Calu3 (cell line): ENCODE measurements around the gene L1TD1. TPM values are rescaled to one million over a fixed set of nuclear protein-coding genes. Genes with fewer than 3 reads are reported as not detected.

ENCODE experiments used
- BruUV-seq: library from RNA; stranded (reverse); fragments of 400-500 nt; replicated peaks from 2 replicates; lab custom pipeline; 2021; lab: Mats Ljungman, UMichigan
- CTCF ChIA-PET: fragments of 300-600 bp; sonication (Branson Sonifier 250); formaldehyde crosslinking; loops from one replicate; lab custom pipeline; 2022; ENCODE audit warnings: antibody characterized with exemption; lab: Charles Lee
- DNase-seq: peaks from one replicate; pipeline ENCODE4 v3.0.0; 2022
- H3K27ac Mint-ChIP-seq: one replicate; pipeline ENCODE4 v1.8.0; 2022; ENCODE audit warnings: mixed read lengths; ENCODE audit not compliant: unreplicated experiment
- H3K27me3 Mint-ChIP-seq: one replicate; pipeline ENCODE4 v1.8.0; 2022; ENCODE audit warnings: mixed read lengths; ENCODE audit not compliant: unreplicated experiment
- H3K36me3 Mint-ChIP-seq: one replicate; pipeline ENCODE4 v1.8.0; 2022; ENCODE audit warnings: mild to moderate bottlenecking, moderate library complexity, mixed read lengths; ENCODE audit not compliant: insufficient read depth, unreplicated experiment
- H3K4me1 Mint-ChIP-seq: one replicate; pipeline ENCODE4 v1.8.0; 2022; ENCODE audit warnings: mild to moderate bottlenecking, low read depth, mixed read lengths; ENCODE audit not compliant: unreplicated experiment
- H3K4me3 Mint-ChIP-seq: one replicate; pipeline ENCODE4 v1.8.0; 2022; ENCODE audit warnings: mild to moderate bottlenecking, low read depth, moderate library complexity, mixed read lengths; ENCODE audit not compliant: unreplicated experiment
- H3K9me3 Mint-ChIP-seq: one replicate; pipeline ENCODE4 v1.8.0; 2022; ENCODE audit warnings: low read depth, mixed read lengths; ENCODE audit not compliant: unreplicated experiment
- intact Hi-C: fragments of 100-400 bp; cut with micrococcal nuclease; formaldehyde crosslinking; loops from one replicate; pipeline ENCODE4 v1.10.0; 2022; ENCODE audit not compliant: unreplicated experiment
- total RNA-seq: library from RNA; stranded (reverse); gene quantifications from 2 replicates; pipeline ENCODE4 v1.2.3, GENCODE V29; 2022
- TF ChIP-seq, protein P1 (sequence below): fragments of 200-600 bp; IDR thresholded peaks from one replicate; pipeline ENCODE4 v1.8.0; 2022; ENCODE audit warnings: antibody characterized with exemption; ENCODE audit not compliant: unreplicated experiment

Gene L1TD1
- total RNA-seq, 1 experiment from 2014 or later = not detected

DNA sequence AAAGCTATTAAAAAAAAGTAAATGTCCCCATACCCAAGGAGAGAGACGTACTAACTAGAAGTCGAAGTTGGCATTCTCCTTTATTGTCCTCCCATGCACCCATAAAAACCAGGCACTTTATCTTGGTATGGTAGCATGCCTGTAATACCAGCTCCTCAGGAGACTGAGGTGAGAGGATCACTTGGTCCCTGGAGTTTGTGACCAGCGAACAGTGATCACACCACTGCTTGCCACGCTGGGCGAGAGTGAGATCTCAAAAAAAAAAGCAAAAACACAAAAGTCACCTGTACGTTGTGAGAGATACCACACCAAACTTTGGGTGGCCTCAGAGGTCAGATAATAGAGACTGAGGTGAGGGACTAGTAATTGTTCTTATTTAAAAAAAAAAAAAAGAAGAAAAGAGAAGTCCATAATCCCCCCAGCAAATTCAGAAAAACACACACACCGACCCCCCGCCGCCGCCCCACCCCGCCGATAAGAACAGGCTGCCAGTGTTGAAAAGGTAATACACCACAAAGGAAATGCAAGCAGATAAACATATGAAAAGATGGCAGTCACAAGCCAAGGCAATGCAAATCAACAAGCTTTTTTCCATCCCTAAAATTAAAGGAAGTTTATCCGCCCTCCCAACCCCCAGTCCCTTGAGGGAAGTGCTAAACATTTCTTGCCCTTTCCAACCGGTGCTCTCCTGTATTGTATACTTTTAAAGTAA, 3.6 kb downstream of the L1TD1 start:
- Mint-ChIP-seq H3K9me3 (peaks cover 4% of the 10 kb centered on the region), H3K4me1 (no peaks in the 10 kb centered on the region), H3K27ac (no peak overlapping the region), H3K4me3 (no peak overlapping the region), H3K36me3 (no peaks in the 10 kb centered on the region), H3K27me3 (peaks cover 7% of the 10 kb centered on the region)
- BruUV-seq = no TSS peak
- CTCF ChIA-PET = interaction anchor here (0.7 kb wide), 1 partner anchor 82 kb away, joined by 3 read pairs; no protein-coding TSS in a partner anchor
- no peak for DNase-seq
- TF ChIP-seq, protein P1, sequence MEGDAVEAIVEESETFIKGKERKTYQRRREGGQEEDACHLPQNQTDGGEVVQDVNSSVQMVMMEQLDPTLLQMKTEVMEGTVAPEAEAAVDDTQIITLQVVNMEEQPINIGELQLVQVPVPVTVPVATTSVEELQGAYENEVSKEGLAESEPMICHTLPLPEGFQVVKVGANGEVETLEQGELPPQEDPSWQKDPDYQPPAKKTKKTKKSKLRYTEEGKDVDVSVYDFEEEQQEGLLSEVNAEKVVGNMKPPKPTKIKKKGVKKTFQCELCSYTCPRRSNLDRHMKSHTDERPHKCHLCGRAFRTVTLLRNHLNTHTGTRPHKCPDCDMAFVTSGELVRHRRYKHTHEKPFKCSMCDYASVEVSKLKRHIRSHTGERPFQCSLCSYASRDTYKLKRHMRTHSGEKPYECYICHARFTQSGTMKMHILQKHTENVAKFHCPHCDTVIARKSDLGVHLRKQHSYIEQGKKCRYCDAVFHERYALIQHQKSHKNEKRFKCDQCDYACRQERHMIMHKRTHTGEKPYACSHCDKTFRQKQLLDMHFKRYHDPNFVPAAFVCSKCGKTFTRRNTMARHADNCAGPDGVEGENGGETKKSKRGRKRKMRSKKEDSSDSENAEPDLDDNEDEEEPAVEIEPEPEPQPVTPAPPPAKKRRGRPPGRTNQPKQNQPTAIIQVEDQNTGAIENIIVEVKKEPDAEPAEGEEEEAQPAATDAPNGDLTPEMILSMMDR = no peak
- intact Hi-C loops = no loop called here

GRCh38 chr1:62198781-62199125, 4.1 kb downstream of the L1TD1 start:
- TF ChIP-seq, protein P1 = no peak
- no peak overlapping the region for H3K4me3 Mint-ChIP-seq
- H3K27ac Mint-ChIP-seq = no peak overlapping the region
- no peak for DNase-seq
- CTCF ChIA-PET = no interaction called here
- intact Hi-C loops = no loop called here
- no peaks in the 10 kb centered on the region for H3K4me1 Mint-ChIP-seq
- H3K36me3 Mint-ChIP-seq = no peaks in the 10 kb centered on the region
- peaks cover 5% of the 10 kb centered on the region for H3K27me3 Mint-ChIP-seq
- peaks cover 4% of the 10 kb centered on the region for H3K9me3 Mint-ChIP-seq
- no TSS peak for BruUV-seq

DNA sequence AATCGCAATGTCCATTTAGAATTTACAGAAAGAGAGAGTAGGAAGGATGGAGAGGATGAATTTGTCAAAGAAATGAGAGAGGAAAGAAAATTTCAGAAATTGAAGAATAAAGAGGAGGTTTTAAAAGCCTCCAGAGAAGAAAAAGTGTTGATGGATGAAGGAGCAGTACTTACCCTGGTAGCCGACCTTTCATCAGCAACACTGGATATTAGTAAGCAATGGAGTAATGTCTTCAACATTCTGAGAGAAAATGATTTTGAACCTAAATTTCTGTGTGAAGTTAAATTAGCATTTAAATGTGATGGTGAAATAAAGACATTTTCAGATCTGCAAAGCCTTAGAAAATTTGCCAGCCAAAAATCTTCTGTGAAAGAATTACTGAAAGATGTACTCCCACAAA, 12.5 kb downstream of the L1TD1 start:
- Mint-ChIP-seq H3K36me3 (no peaks in the 10 kb centered on the region), H3K27me3 (no peaks in the 10 kb centered on the region), H3K27ac (no peak overlapping the region), H3K4me3 (no peak overlapping the region), H3K9me3 (peaks cover 11% of the 10 kb centered on the region), H3K4me1 (no peaks in the 10 kb centered on the region)
- DNase-seq = no peak
- no TSS peak for BruUV-seq
- intact Hi-C loops = no loop called here
- CTCF ChIA-PET = no interaction called here
- TF ChIP-seq, protein P1 = no peak

- DNase-seq = no peak
- H3K4me3 Mint-ChIP-seq = no peak overlapping the region
- H3K27me3 Mint-ChIP-seq = no peaks in the 10 kb centered on the region
- TF ChIP-seq, protein P1 = no peak
- CTCF ChIA-PET = no interaction called here
- intact Hi-C loops = no loop called here
- no TSS peak for BruUV-seq
- peaks cover 11% of the 10 kb centered on the region for H3K9me3 Mint-ChIP-seq
- H3K4me1 Mint-ChIP-seq = no peaks in the 10 kb centered on the region
- H3K36me3 Mint-ChIP-seq = no peaks in the 10 kb centered on the region
- no peak overlapping the region for H3K27ac Mint-ChIP-seq
Observed at GRCh38 chr1:62208087-62208486, 13.4 kb downstream of the L1TD1 start.
